ENCODE results near the gene MCF2.

GRCh38 chrX:139751053-139751452, 43.1 kb upstream of the MCF2 start:
- no peak for TF ChIP-seq SUZ12 (IDR thresholded peaks at IDR 0.05; ENCODE audit: extremely low read depth, insufficient read depth, insufficient read length)
- no peak for TF ChIP-seq YY1 (IDR thresholded peaks at IDR 0.05; ENCODE audit: insufficient read depth, insufficient read length)
- TF ChIP-seq ZNF274 (IDR thresholded peaks at IDR 0.05; ENCODE audit: low read depth, low read length) = no peak

Measured in NT2/D1 (cell line).